Liver (tissue), 10 donors: ENCODE measurements around the gene NGFR. TPM values are rescaled to one million over a fixed set of nuclear protein-coding genes. Genes with fewer than 3 reads are reported as not detected.

Experiments used
- DNase-seq: peaks from one replicate; pipeline ENCODE4 v3.0.0-alpha.2; 2017; ENCODE audit warnings: low spot score
- H3K27ac ChIP-seq, 2 donors: one replicate each; pipeline ENCODE4 v1.7.0; 2013; ENCODE audit warnings: inconsistent platforms in 2 of 2, low read length in 2 of 2, control low read depth in 1 of 2, low read depth in 1 of 2, mild to moderate bottlenecking in 1 of 2
- H3K27me3 ChIP-seq, 4 donors: one replicate each; pipeline versions ENCODE4 v1.6.1 to v1.7.0; 2013; ENCODE audit warnings: low read length in 3 of 4, inconsistent platforms in 1 of 4, mild to moderate bottlenecking in 1 of 4, moderate library complexity in 1 of 4; ENCODE audit not compliant: control insufficient read depth in 4 of 4, insufficient read depth in 4 of 4
- H3K36me3 ChIP-seq, 4 donors: one replicate each; pipeline versions ENCODE4 v1.6.1 to v1.7.0; 2013; ENCODE audit warnings: low read length in 3 of 4, mild to moderate bottlenecking in 3 of 4, low read depth in 1 of 4, moderate library complexity in 1 of 4; ENCODE audit not compliant: control insufficient read depth in 4 of 4, insufficient read depth in 3 of 4
- H3K4me1 ChIP-seq, 4 donors: one replicate each; pipeline versions ENCODE4 v1.6.1 to v1.7.0; 2013; ENCODE audit warnings: low read length in 3 of 4, mild to moderate bottlenecking in 3 of 4, moderate library complexity in 1 of 4; ENCODE audit not compliant: control insufficient read depth in 4 of 4, insufficient read depth in 4 of 4
- H3K4me3 ChIP-seq, 3 donors: one replicate each; pipeline versions ENCODE4 v1.6.1 to v1.7.0; 2013; ENCODE audit warnings: low read length in 3 of 3, control low read depth in 1 of 3, low read depth in 1 of 3, mild to moderate bottlenecking in 1 of 3
- H3K9ac ChIP-seq, 2 donors: one replicate each; pipeline ENCODE4 v1.7.0; 2013; ENCODE audit warnings: low read length in 2 of 2, mild to moderate bottlenecking in 2 of 2, moderate library complexity in 2 of 2, control low read depth in 1 of 2, low read depth in 1 of 2
- H3K9me3 ChIP-seq, 4 donors: one replicate each; pipeline versions ENCODE4 v1.6.1 to v1.7.0; 2013; ENCODE audit warnings: low read length in 3 of 4; ENCODE audit not compliant: control insufficient read depth in 4 of 4
- CTCF ChIP-seq: fragments of 150-350 bp; IDR thresholded peaks from 2 replicates; pipeline ENCODE4 v1.5.1; 2017; ENCODE audit warnings: improper control_type of control experiment, low read depth, low read length; ENCODE audit not compliant: missing input control
- RAD21 ChIP-seq, 2 donors: IDR thresholded peaks; 2 replicates each; pipeline ENCODE4 v1.6.1; 2016; ENCODE audit warnings: antibody characterized with exemption in 2 of 2, mild to moderate bottlenecking in 2 of 2
- SP1 ChIP-seq: IDR thresholded peaks from 2 replicates; pipeline ENCODE4 v1.6.1; 2018; ENCODE audit warnings: antibody characterized with exemption, mild to moderate bottlenecking
- TAF1 ChIP-seq: conservative IDR thresholded peaks from 2 replicates; pipeline ENCODE4 v1.6.1; 2016; ENCODE audit warnings: antibody characterized with exemption, mild to moderate bottlenecking
- WGBS: extraction: QIAGEN DNeasy Blood & Tissue Kit; methylation state at CpG from one replicate; pipeline ENCODE4 v1.1.7; 2013; 5-methylcytosine and 5-hydroxymethylcytosine counted together
- polyA plus RNA-seq, 2 donors: library from polyadenylated mRNA; stranded (reverse) in 1 of 2; unstranded in 1 of 2; fragments of 200-250 nt in 1 of 2; fragments of >200 nt in 1 of 2; fragmentation: Nextera tagmentation in 1 of 2; extraction: Ambion mirVana in 1 of 2; gene quantifications; one replicate each; pipeline versions ENCODE4 v1.2.1 to v1.2.3, GENCODE V29; 2013 to 2015
- small RNA-seq: library from RNA; depleted of rRNA; stranded (forward); fragments of <200 nt; gene quantifications from one replicate; pipeline ENCODE3, GENCODE V24; 2014
- total RNA-seq, 2 donors: library from RNA; depleted of rRNA; stranded (reverse); fragments of >200 nt; gene quantifications; one replicate each; pipeline ENCODE4 v1.2.3, GENCODE V29; 2014
- donor health status: healthy.
- donor health status: healthy.
- donor health status: healthy.
- donor health status: healthy.
- donor health status: healthy.

Gene NGFR
- total and polyA plus RNA-seq, 4 donors: 6.9 to 11.0 (median 10.5) TPM

GRCh38 chr17:49556223-49556943 lies 61.3 kb downstream of the NGFR start:
- H3K9ac ChIP-seq: no peak overlapping the region
- no peak overlapping the region for H3K4me3 ChIP-seq
- TF ChIP-seq CTCF (peak; percentile 91), RAD21 (IDR thresholded peaks at IDR 0.05) (peak; percentile 91 to 95), TAF1 (no peak)

DNA sequence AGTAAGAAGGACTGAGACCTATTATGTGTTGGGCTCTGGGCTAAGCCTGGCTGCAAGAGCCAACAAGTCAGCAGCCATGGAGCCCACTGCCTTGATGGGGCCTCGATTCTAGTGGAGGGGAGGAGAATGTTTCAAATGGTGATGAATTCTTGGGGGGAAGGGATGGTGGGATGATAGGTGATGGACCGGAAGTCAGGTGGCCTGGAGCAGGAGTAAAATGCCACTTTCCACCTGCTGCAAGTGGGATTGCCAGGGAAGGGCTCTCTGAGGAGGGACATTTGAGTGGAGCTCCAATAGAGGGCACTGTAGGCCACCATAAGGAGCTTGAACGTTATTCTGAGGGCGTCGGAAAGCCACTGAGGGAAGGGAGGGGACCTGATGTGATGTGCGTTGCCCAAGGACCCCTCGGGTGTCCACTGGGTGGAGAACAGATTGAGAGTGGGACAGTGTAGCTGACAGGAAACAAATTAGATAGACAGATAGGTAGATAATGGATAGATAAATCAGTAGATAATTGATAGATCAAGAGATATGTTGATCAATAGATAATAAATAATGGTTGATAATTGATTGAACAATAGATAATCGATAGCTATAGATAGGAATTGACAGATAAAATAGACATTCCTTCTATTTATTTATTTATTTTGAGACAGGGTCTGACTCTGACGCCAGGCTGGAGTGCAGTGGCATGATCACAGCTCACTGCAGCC lies 62.4 kb downstream of the NGFR start:
- Histone ChIP-seq H3K36me3 (no peaks in the 10 kb centered on the region), H3K9ac (no peak overlapping the region), H3K4me3 (no peak overlapping the region), H3K27me3 (no peaks in the 10 kb centered on the region), H3K9me3 (no peaks in the 10 kb centered on the region), H3K27ac (no peak overlapping the region), H3K4me1 (peaks cover 0 to 5% (median 2%) of the 10 kb centered on the region in 4 donors)
- TF ChIP-seq CTCF: peak; percentile 40
- TF ChIP-seq SP1: no peak
- TF ChIP-seq RAD21 (IDR thresholded peaks at IDR 0.05): peak; percentile 62 to 72
- 16% methylated on average over 9 of the region's 9 CpGs for WGBS
- peak; percentile 34 for DNase-seq

More at GRCh38 chr17:49556223-49556943, 61.3 kb downstream of the NGFR start:
- Histone ChIP-seq H3K27me3 (no peaks in the 10 kb centered on the region), H3K9me3 (no peaks in the 10 kb centered on the region), H3K36me3 (no peaks in the 10 kb centered on the region), H3K27ac (no peak overlapping the region), H3K4me1 (peaks cover 4 to 11% (median 6%) of the 10 kb centered on the region in 4 donors)
- WGBS: 16% methylated on average over 30 of the region's 30 CpGs
- peak; percentile 85 for DNase-seq

Small RNA genes within 50 kb of the gene (small RNA-seq; reads per million reads assigned to genes)
- gene MIR6165: not detected

Other genes starting within 250 kb of the NGFR start
- 10 to 100 TPM; 13.1 to 23.1 TPM for gene ZNF652, start 133.0 kb upstream of the NGFR start, total RNA-seq
- gene ZNF652, start 133.0 kb upstream of the NGFR start, polyA plus RNA-seq: 10 to 100 TPM in 1 of 2 donors, 1 to 10 TPM in 1; 5.3 to 21.9 TPM
- 10 to 100 TPM; 52.5 to 84.7 TPM for gene PHB1, start 80.4 kb upstream of the NGFR start, total RNA-seq
- gene PHB1, start 80.4 kb upstream of the NGFR start, polyA plus RNA-seq: 100 to 1,000 TPM; 112 to 149 TPM
- gene NXPH3, start 80.6 kb downstream of the NGFR start, total RNA-seq: under 1 TPM in 1 of 2 donors, not detected in 1; 0.17 TPM
- gene NXPH3, start 80.6 kb downstream of the NGFR start, polyA plus RNA-seq: under 1 TPM in 1 of 2 donors, not detected in 1; 0.22 TPM
- 10 to 100 TPM; 48.6 to 50.8 TPM for gene SPOP, start 182.8 kb downstream of the NGFR start, total RNA-seq
- gene SPOP, start 182.8 kb downstream of the NGFR start, polyA plus RNA-seq: 10 to 100 TPM; 21.6 to 36.3 TPM
- gene SLC35B1, start 212.7 kb downstream of the NGFR start, total RNA-seq: 10 to 100 TPM; 29.8 to 90.1 TPM
- gene SLC35B1, start 212.7 kb downstream of the NGFR start, polyA plus RNA-seq: 10 to 100 TPM; 67.0 to 86.5 TPM